ENCODE data around the gene SCN4A.
A peak's percentile ranks its signal among the peaks of the same experiment; 100 is the strongest.
"Not testable (repeated sequence)": the region's sequence is repeated elsewhere in the genome, so short reads cannot be mapped to it uniquely, and the experiment has no call there.

The SCN4A gene

GRCh38 chr17:63984651-63985386 is 12.1 kb upstream of the SCN4A start:
- peak; percentile 92 for DNase-seq (ENCODE audit: low read depth)

GRCh38 chr17:63984236-63984635 is 11.5 kb upstream of the SCN4A start:
- no peak for DNase-seq (ENCODE audit: low read depth)

- DNase-seq (ENCODE audit: low read depth) = no peak
Measured at GRCh38 chr17:63983320-63983719, 10.6 kb upstream of the SCN4A start.

GRCh38 chr17:63982641-63983040 is 9.9 kb upstream of the SCN4A start:
- not testable (repeated sequence) for DNase-seq (ENCODE audit: low read depth)

- no peak for DNase-seq (ENCODE audit: low read depth)
Measured at GRCh38 chr17:63978272-63979200, 5.8 kb upstream of the SCN4A start.

- DNase-seq (ENCODE audit: low read depth) = no peak
Measured at GRCh38 chr17:63976702-63977101, 4.0 kb upstream of the SCN4A start.

- DNase-seq (ENCODE audit: low read depth) = no peak
Measured at GRCh38 chr17:63975541-63976092, 2.9 kb upstream of the SCN4A start.

- peak; percentile 89 for DNase-seq (ENCODE audit: low read depth)
Measured at GRCh38 chr17:63974594-63975192, 2.0 kb upstream of the SCN4A start.

- DNase-seq (ENCODE audit: low read depth) = peak; percentile 42
Measured at GRCh38 chr17:63973930-63974593, 1.3 kb upstream of the SCN4A start.

GRCh38 chr17:63973247-63973646 is 529 bp upstream of the SCN4A start:
- no peak for DNase-seq (ENCODE audit: low read depth)

- DNase-seq (ENCODE audit: low read depth) = no peak
Measured at GRCh38 chr17:63969278-63969677, 3.4 kb downstream of the SCN4A start.

GRCh38 chr17:63967953-63968352 is 4.8 kb downstream of the SCN4A start:
- DNase-seq (ENCODE audit: low read depth) = peak; percentile 33

- no peak for DNase-seq (ENCODE audit: low read depth)
Measured at GRCh38 chr17:63966646-63967264, 6.0 kb downstream of the SCN4A start.

- DNase-seq (ENCODE audit: low read depth) = no peak
Measured at GRCh38 chr17:63963123-63963522, 9.6 kb downstream of the SCN4A start.

GRCh38 chr17:63962298-63962744 is 10.4 kb downstream of the SCN4A start:
- DNase-seq (ENCODE audit: low read depth) = no peak

GRCh38 chr17:63961355-63962212 is 11.1 kb downstream of the SCN4A start:
- peak; percentile 74 for DNase-seq (ENCODE audit: low read depth)

GRCh38 chr17:63960430-63960829 is 12.3 kb downstream of the SCN4A start:
- DNase-seq (ENCODE audit: low read depth) = no peak

GRCh38 chr17:63960006-63960405 is 12.7 kb downstream of the SCN4A start:
- no peak for DNase-seq (ENCODE audit: low read depth)

- DNase-seq (ENCODE audit: low read depth) = peak; percentile 73
Measured at GRCh38 chr17:63956296-63956920, 16.3 kb downstream of the SCN4A start.

- no peak for DNase-seq (ENCODE audit: low read depth)
Measured at GRCh38 chr17:63955791-63956190, 16.9 kb downstream of the SCN4A start.

Data from ELR (cell line).